ENCODE data around the gene RACK1. TPM values are rescaled to one million over a fixed set of nuclear protein-coding genes. Genes with fewer than 3 reads are reported as not detected.

RACK1 gene
- polyA plus RNA-seq (2012; rRNA removed): 4,191 and 4,715 TPM in 2 replicates
- 3,130 and 3,829 TPM in 2 replicates for polyA plus RNA-seq (2012; cell fraction: cytosol; rRNA removed)
- polyA plus RNA-seq (2012; cell fraction: nucleus; rRNA removed): 1,982 and 2,553 TPM in 2 replicates

- Histone ChIP-seq H3K9me2 (no peaks in the 10 kb centered on the region), H3K9ac (peak within 1 kb of the TSS; percentile 98), H3F3A (replicated peaks; ENCODE audit: insufficient read depth) (peaks cover 60% of the 10 kb centered on the region), H3K79me2 (ENCODE audit: insufficient read depth) (peaks cover 81% of the 10 kb centered on the region), H3K9me3 (no peaks in the 10 kb centered on the region), H3K4me3 (ENCODE audit: low read depth in 2 of 2, low read length in 1 of 2) (peak within 1 kb of the TSS; percentile 79 to 82), H3K27ac (ENCODE audit: low read depth in 2 of 2, low read length in 1 of 2) (peak within 1 kb of the TSS; percentile 96 to 98), H4K20me1 (ENCODE audit: insufficient read depth) (peaks cover 54% of the 10 kb centered on the region), H3K4me2 (peak within 1 kb of the TSS; percentile 85), H3K4me1 (ENCODE audit: control insufficient read depth in 1 of 2, insufficient read depth in 2 of 2, low read depth in 1 of 2, low read length in 1 of 2) (peaks cover 20 to 37% of the 10 kb centered on the region in 2 experiments; a peak in 3 of 4 replicates), H2AFZ (ENCODE audit: low read depth) (peak within 1 kb of the TSS; percentile 91), H3K36me3 (replicated peaks in 1 of 2; ENCODE audit: control insufficient read depth in 1 of 2, insufficient read depth in 2 of 2, low read length in 1 of 2) (peaks cover 20 to 40% of the 10 kb centered on the region in 2 experiments), H3K27me3 (ENCODE audit: insufficient read depth) (no peaks in the 10 kb centered on the region)
- ChIA-PET POLR2A (interaction anchor here (0.9 to 2.1 kb wide), 8 partner anchors 9 to 52 kb away, joined by 3 to 20 read pairs (median 6); partner anchors contain the start of genes TRIM41, TRIM52 and TRIM7), CTCF (interaction anchor here (1.2 to 1.8 kb wide), 2 partner anchors 16 to 59 kb away, joined by 3 to 5 read pairs; no protein-coding TSS in a partner anchor)
- WGBS (ENCODE audit: low lambda C conversion rate): 0% methylated on average over 40 of the region's 50 CpGs
- DNase-seq: peak; percentile 84
- peak in 1 of 2 experiments; percentile 3; a peak in 1 of 4 replicates for TF ChIP-seq EP300 (IDR thresholded peaks at IDR 0.05; ENCODE audit: borderline replicate concordance in 1 of 2, low read depth in 1 of 2, low read length in 1 of 2)
- TF ChIP-seq RFX5 (IDR thresholded peaks at IDR 0.05; ENCODE audit: low read length): no peak
- TF ChIP-seq NFIC (IDR thresholded peaks at IDR 0.05; ENCODE audit: borderline replicate concordance): no peak
- TF ChIP-seq ZBTB33 (IDR thresholded peaks at IDR 0.05; ENCODE audit: borderline replicate concordance, low read depth): 0 out of 2 replicates have a peak, but pooled peaks have one; percentile 21
- no peak for TF ChIP-seq MEF2A (IDR thresholded peaks at IDR 0.05; ENCODE audit: borderline replicate concordance, low read depth)
- no peak for TF ChIP-seq GATA2 (CRISPR knock-in tag; IDR thresholded peaks at IDR 0.05)
- TF ChIP-seq FOXM1 (IDR thresholded peaks at IDR 0.05; ENCODE audit: low read depth): no peak
- no peak for TF ChIP-seq FOXJ3 (CRISPR knock-in tag; IDR thresholded peaks at IDR 0.05)
- peak; percentile 86 for TF ChIP-seq MAX (IDR thresholded peaks at IDR 0.05; ENCODE audit: low read depth)
- no peak for TF ChIP-seq USF2 (IDR thresholded peaks at IDR 0.05; ENCODE audit: borderline replicate concordance, low read depth, low read length)
- no peak for TF ChIP-seq IRF3 (IDR thresholded peaks at IDR 0.05; ENCODE audit: low read depth, low read length)
- peak; percentile 99 for TF ChIP-seq YY1 (IDR thresholded peaks at IDR 0.05; ENCODE audit: low read depth)
- TF ChIP-seq FOSL2 (IDR thresholded peaks at IDR 0.05; ENCODE audit: borderline replicate concordance, low read depth): no peak
- TF ChIP-seq USF1 (IDR thresholded peaks at IDR 0.05; ENCODE audit: borderline replicate concordance, low read depth): no peak
- TF ChIP-seq TEAD4 (IDR thresholded peaks at IDR 0.05; ENCODE audit: borderline replicate concordance, insufficient read depth): peak; percentile 51; the same call in 1 of the 2 replicates
- TF ChIP-seq EZH2phosphoT487 (IDR thresholded peaks at IDR 0.05; ENCODE audit: borderline replicate concordance, low read depth): no peak
- TF ChIP-seq ELF1 (IDR thresholded peaks at IDR 0.05): peak; percentile 61; the same call in 1 of the 2 replicates
- no peak for TF ChIP-seq CTCF (IDR thresholded peaks at IDR 0.05)
- peak; percentile 92 for TF ChIP-seq GABPA (IDR thresholded peaks at IDR 0.05; ENCODE audit: low read depth)
- TF ChIP-seq PBX3 (IDR thresholded peaks at IDR 0.05): peak; percentile 11; the same call in 1 of the 2 replicates
- TF ChIP-seq MXI1 (IDR thresholded peaks at IDR 0.05; ENCODE audit: low read depth, low read length): peak; percentile 86
- peak; percentile 55 for TF ChIP-seq CHD2 (IDR thresholded peaks at IDR 0.05; ENCODE audit: low read length, partially characterized antibody)
- no peak for TF ChIP-seq NRF1 (IDR thresholded peaks at IDR 0.05; ENCODE audit: low read depth, low read length)
These were observed at the start of gene RACK1 for GRCh38 chr5:181243564-181244343. RACK1 (minus strand) TSS chr5:181243906; CDS start chr5:181243800, 106 bp downstream.
